Measurements from ENCODE around the gene SLC25A15. TPM values are rescaled to one million over a fixed set of nuclear protein-coding genes. Genes with fewer than 3 reads are reported as not detected.
"Not testable (repeated sequence)": the region's sequence is repeated elsewhere in the genome, so short reads cannot be mapped to it uniquely, and the experiment has no call there.

SLC25A15 gene
- total RNA-seq, 2 donors from 2014 or later = 7.7 to 11.3 TPM

- intact Hi-C loops (cut with DNase I, micrococcal nuclease) = no loop called here
- peak; percentile 83 for ATAC-seq
- DNase-seq = no peak
Measured at GRCh38 chr13:40801255-40802217, 12.1 kb downstream of the SLC25A15 start.

DNA sequence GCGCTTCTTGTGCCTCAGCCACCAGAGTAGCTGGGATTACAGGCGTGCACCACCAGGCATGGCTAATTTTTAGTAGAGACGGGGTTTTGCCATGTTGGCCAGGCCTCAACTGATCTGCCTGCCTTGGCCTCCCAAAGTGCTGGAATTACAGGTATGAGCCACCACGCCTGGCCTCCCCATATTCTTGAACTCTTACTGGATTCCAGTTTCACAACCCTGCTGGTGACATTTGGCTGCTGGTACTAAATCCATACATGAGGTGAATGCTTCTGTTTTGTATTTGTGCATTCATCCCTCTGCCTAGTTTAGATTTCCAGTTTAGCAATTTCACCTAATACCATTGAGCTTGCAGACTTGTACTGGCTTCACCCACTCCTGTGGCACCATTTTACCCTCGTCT lies 13.9 kb downstream of the SLC25A15 start:
- no peak for ATAC-seq
- intact Hi-C loops (cut with DNase I, micrococcal nuclease) = no loop called here

DNA sequence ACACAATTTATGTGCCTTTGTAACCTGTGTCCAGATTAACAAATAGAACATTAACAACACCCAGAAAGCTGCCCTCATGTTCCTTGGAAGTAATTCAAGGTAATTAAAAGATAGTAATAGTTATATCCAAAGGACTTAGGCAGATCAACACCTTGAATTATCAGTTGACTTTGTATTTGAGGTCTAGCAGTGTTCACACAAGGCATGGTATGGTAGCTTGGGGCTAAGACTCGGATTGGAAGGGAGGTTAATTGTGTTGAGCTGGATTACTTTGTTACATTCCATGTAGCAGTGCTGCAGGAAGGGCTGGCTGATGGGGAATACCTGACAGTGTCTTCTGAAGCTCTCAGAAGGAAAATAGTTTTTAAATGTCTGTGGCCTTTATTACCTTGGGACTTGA lies 16.8 kb downstream of the SLC25A15 start:
- intact Hi-C loops (cut with DNase I, micrococcal nuclease) = no loop called here
- ATAC-seq = no peak
- no peak for DNase-seq

More for the DNA sequence above, 13.9 kb downstream of the SLC25A15 start:
- DNase-seq = no peak

DNA sequence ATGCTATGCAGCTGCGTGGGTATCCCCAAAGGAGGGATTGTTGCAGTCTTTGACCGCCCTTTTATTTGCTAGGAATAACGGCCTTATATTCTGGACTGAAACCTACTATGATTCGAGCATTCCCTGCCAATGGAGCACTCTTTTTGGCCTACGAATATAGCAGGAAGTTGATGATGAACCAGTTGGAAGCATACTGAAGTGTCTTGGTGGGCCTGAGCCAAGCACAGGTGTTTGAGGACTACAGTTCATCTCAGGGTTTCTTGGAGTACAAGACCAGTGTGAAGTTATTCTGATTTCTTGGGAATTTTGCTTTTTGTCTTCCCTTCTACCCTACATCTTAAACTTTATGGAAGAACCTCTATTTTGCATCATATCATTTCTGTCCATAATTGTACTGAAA lies 20.1 kb downstream of the SLC25A15 start:
- intact Hi-C loops (cut with DNase I, micrococcal nuclease) = no loop called here
- ATAC-seq (no peak), DNase-seq (no peak)

- intact Hi-C loops (cut with DNase I, micrococcal nuclease) = no loop called here
- ATAC-seq (no peak), DNase-seq (no peak)
Measured at GRCh38 chr13:40812102-40812501, 22.7 kb downstream of the SLC25A15 start.

DNA sequence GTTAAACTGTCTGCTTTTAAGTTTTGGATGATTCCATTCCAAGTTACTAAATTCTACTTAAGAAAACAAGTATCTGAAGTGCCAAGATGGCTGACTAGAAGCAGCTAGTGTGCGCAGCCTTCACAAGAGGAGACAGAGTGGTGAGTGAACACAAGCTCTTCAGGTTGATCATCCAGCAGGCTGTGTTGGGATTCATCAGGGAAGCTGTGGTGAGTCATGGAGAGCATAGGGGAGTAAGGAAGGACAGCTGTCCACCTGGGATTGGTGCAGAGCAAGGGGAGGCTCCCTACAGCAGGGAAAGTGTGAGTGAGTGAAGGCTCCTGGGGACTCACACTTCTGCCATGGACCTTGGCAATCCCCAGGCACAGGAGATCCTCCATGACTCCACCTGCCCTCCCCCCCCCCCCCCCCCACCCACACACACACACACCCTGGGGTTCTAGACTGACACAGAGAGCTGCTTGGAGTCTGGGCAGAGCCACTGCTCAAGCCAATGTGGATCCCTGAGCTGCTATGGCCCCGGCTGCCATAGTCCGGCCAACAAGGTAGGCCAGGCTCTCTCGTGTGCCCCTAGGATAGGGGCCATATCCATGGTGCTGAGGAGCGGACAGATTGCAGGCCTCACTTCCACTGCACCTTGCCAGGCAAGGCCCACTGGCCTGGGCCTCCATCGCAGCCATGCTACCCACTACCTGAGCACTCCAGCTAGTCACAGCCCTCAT lies 23.5 kb downstream of the SLC25A15 start:
- DNase-seq = no peak
- intact Hi-C loops (cut with DNase I, micrococcal nuclease) = no loop called here
- peak; percentile 17 for ATAC-seq

DNA sequence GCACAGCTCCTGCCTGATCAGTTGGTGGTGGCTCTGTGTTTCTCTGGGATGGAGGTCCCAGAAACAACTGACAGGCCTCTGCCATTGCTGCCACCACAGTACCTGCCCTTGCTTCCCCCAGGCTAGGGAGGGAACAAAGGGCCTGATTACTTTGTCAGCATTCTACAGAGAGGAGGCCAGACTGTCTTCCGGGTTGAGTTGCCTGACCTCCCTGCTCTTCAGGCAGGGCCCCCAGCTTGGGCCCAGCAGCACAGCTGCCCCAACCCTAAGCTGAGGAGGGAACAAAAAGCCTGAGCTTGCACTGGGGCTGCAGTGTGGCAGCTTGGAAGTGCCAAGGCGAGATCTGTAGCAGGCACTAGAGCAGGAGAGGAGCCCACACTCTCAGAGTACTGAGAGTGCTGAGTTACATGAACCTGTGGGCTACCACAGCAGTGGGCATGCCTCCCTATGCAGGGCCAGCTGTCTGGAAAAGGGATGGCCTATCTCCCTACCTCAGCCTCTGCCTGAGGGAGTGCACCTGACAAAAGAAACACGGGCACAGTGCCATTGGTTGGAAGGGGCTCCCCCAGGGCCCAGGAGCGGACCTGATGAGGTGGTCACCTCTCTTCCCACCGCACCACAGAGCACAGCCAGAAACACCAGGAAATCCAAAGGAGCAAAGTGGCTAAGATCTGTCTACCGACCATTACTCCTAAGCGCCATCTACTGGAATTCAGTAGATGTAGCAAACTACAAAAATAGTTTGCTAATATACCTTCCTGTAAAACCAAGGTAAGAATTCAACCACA lies 24.4 kb downstream of the SLC25A15 start:
- ATAC-seq (peak; percentile 88), DNase-seq (no peak)
- intact Hi-C loops (cut with DNase I, micrococcal nuclease) = no loop called here

- DNase-seq (no peak), ATAC-seq (no peak)
- intact Hi-C loops (cut with DNase I, micrococcal nuclease) = no loop called here
Measured at GRCh38 chr13:40814803-40815202, 25.4 kb downstream of the SLC25A15 start.

DNA sequence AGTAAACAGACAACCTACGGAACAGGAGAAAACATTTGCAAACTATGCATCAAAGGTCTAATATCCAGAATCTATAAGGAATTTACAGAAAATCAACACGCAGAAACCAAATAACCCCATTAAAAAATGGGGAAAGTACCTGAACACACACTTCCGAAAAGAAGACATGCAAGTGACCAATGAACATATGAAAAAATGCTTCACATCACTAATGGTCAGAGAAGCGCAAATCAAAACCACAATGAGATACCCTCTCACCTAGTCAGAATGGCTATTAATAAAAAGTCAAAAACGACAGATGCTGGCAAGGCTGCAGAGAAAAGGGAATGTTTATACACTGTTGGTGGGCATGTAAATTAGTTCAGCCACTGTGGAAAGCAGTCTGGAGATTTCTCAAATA lies 29.5 kb downstream of the SLC25A15 start:
- ATAC-seq (no peak), DNase-seq (no peak)
- intact Hi-C loops (cut with DNase I, micrococcal nuclease) = no loop called here

- DNase-seq (no peak), ATAC-seq (no peak)
- intact Hi-C loops (cut with DNase I, micrococcal nuclease) = no loop called here
Measured at GRCh38 chr13:40819797-40820315, 30.4 kb downstream of the SLC25A15 start.

DNA sequence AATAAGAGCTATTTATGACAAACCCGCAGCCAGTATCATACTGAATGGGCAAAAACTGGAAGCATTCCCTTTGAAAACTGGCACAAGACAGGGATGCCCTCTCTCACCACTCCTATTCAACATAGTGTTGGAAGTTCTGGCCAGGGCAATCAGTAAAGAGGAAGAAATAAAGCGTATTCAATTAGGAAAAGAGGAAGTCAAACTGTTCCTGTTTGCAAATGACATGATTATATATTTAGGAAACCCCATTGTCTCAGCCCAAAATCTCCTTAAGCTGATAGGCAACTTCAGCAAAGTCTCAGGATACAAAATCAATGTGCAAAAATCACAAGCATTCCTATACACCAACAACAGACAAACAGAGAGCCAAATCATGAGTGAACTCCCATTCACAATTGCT lies 50.3 kb downstream of the SLC25A15 start:
- intact Hi-C loops (cut with DNase I, micrococcal nuclease); DNase-seq; ATAC-seq: not testable (repeated sequence)

DNA sequence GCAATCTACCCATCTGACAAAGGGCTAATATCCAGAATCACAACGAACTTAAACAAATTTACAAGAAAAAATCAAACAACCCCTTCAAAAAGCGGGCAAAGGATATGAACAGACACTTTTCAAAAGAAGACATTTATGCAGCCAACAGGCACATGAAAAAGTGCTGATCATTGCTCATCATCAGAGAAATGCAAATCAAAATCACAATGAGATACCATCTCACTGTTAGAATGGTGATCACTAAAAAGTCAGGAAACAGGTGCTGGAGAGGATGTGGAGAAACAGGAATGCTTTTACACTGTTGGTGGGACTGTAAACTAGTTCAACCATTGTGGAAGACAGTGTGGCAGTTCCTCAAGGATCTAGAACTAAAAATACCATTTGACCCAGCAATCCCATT lies 51.5 kb downstream of the SLC25A15 start:
- DNase-seq; ATAC-seq; intact Hi-C loops (cut with DNase I, micrococcal nuclease): not testable (repeated sequence)

Small RNA genes within 50 kb of the gene (microRNA-seq; reads per million reads assigned to microRNA genes)
- gene MIR621 = 0 reads per million in 2 donors

Other genes starting within 250 kb of the SLC25A15 start
- gene FOXO1, start 123.0 kb upstream of the SLC25A15 start, total RNA-seq = 10 to 100 TPM; 31.1 to 33.9 TPM
- gene MRPS31, start 18.4 kb upstream of the SLC25A15 start, total RNA-seq = 10 to 100 TPM; 17.6 to 19.0 TPM
- gene ELF1, start 229.7 kb downstream of the SLC25A15 start, total RNA-seq = 100 to 1,000 TPM in 1 of 2 donors, 10 to 100 TPM in 1; 93.5 to 104 TPM

Data from left colon (tissue), 2 donors.